ENCODE results near the gene XPR1. TPM values are rescaled to one million over a fixed set of nuclear protein-coding genes. Genes with fewer than 3 reads are reported as not detected.

Gene XPR1
- total and polyA plus RNA-seq, 10 of the 15 experiments (the other 5 are each of a cell fraction or from before 2014, with no cell fraction given) = 1.1 to 33.9 (median 11.3) TPM

GRCh38 chr1:180907313-180908055 lies 275.7 kb downstream of the XPR1 start (continued):
- TF ChIP-seq CHD2 (IDR thresholded peaks at IDR 0.05; ENCODE audit: borderline replicate concordance, low read depth, low read length) = no peak
- TF ChIP-seq MTA3 (IDR thresholded peaks at IDR 0.05; ENCODE audit: borderline replicate concordance, low read length) = no peak

GRCh38 chr1:180908074-180908765 lies 276.4 kb downstream of the XPR1 start:
- peaks cover 22% of the 10 kb centered on the region for H3K4me1 ChIP-seq (ENCODE audit: control insufficient read depth, insufficient read depth, low read length)
- H3K27me3 ChIP-seq (replicated peaks in 1 of 2; ENCODE audit: control insufficient read depth in 2 of 2, insufficient read depth in 2 of 2, low read length in 1 of 2) = peaks cover 0 to 3% of the 10 kb centered on the region in 2 experiments; a peak in 1 of 4 replicates
- ATAC-seq (no peak), FAIRE-seq (peak; percentile 7), DNase-seq (ENCODE audit: low read depth, low spot score) (no peak)
- 70% methylated on average over 13 of the region's 15 CpGs for WGBS (ENCODE audit: insufficient coverage, insufficient replicate concordance, low lambda C conversion rate, missing lambda C conversion rate)
- H3K4me3 ChIP-seq = peak overlapping the region; percentile 11; the same call in 1 of the 2 replicates
- in situ Hi-C loops (cut with MboI) = no loop called here
- RAD21 ChIA-PET (ENCODE audit: unreplicated experiment) = interaction anchor here (1.0 to 3.0 kb wide), 13 partner anchors 8 to 277 kb away, joined by 3 to 31 read pairs (median 9); partner anchors contain the start of gene XPR1
- intact Hi-C loops (cut with micrococcal nuclease; ENCODE audit: unreplicated experiment) = no loop called here
- H3K79me2 ChIP-seq (ENCODE audit: control insufficient read depth, insufficient read depth, low read length) = no peaks in the 10 kb centered on the region
- H3K27ac ChIP-seq (ENCODE audit: control insufficient read depth, insufficient read depth) = no peak overlapping the region
- CTCF ChIA-PET = interaction anchor here (1.0 to 19.8 kb wide), 6 partner anchors 7 to 26 kb away, joined by 3 to 344 read pairs (median 7); no protein-coding TSS in a partner anchor
- POLR2A ChIA-PET = interaction anchor here (1.0 to 1.5 kb wide), 4 partner anchors 9 to 183 kb away, joined by 3 to 5 read pairs (median 4); partner anchors contain the start of genes MR1 and STX6
- no peak overlapping the region for H2AFZ ChIP-seq (ENCODE audit: control insufficient read depth, low read depth, low read length)
- H3K9ac ChIP-seq (ENCODE audit: control insufficient read depth, insufficient read depth, low read length) = no peak overlapping the region
- H3K9me3 ChIP-seq (replicated peaks; ENCODE audit: control insufficient read depth, insufficient read depth, low read length) = no peaks in the 10 kb centered on the region; the same call in 1 of the 3 replicates
- H3K4me2 ChIP-seq (ENCODE audit: control insufficient read depth, insufficient read depth) = peak overlapping the region; percentile 85; the same call in 1 of the 2 replicates
- H3K36me3 ChIP-seq (ENCODE audit: control insufficient read depth in 2 of 2, insufficient read depth in 2 of 2, low read length in 1 of 2) = no peaks in the 10 kb centered on the region
- TF ChIP-seq ESRRA (IDR thresholded peaks at IDR 0.05; ENCODE audit: low read length) (no peak), HSF1 (IDR thresholded peaks at IDR 0.05; ENCODE audit: low read depth, low read length) (no peak), ATF2 (IDR thresholded peaks at IDR 0.05; ENCODE audit: low read length) (no peak), ZBTB40 (IDR thresholded peaks at IDR 0.05; ENCODE audit: borderline replicate concordance) (no peak), TCF3 (IDR thresholded peaks at IDR 0.05; ENCODE audit: borderline replicate concordance, insufficient read depth, low read depth, low read length) (no peak), MEF2A (IDR thresholded peaks at IDR 0.05; ENCODE audit: insufficient read depth, low read depth, low read length) (no peak), TCF7 (IDR thresholded peaks at IDR 0.05; ENCODE audit: borderline replicate concordance) (no peak), USF1 (IDR thresholded peaks at IDR 0.05; ENCODE audit: borderline replicate concordance, extremely low read length, insufficient read depth, low read depth, low read length) (no peak)
- SMC1A ChIA-PET (ENCODE audit: uncharacterized antibody, unreplicated experiment) = interaction anchor here (0.7 to 19.3 kb wide), 11 partner anchors 9 to 234 kb away, joined by 3 to 304 read pairs (median 8); partner anchors contain the start of gene STX6
- no TSS peak for BruUV-seq (replicated peaks)
- no peaks in the 10 kb centered on the region for H4K20me1 ChIP-seq (ENCODE audit: control insufficient read depth, insufficient read depth)
